NCI-H748 treated with DMSO at 0.1 percent for 48 hours (cell line): ENCODE measurements around the gene RNF145.
"Not testable (repeated sequence)": the region's sequence is repeated elsewhere in the genome, so short reads cannot be mapped to it uniquely, and the experiment has no call there.

Experiments used
- DNase-seq: peaks from one replicate; lab custom pipeline; 2025; lab: John Stamatoyannopoulos, UW

The RNF145 gene

DNA sequence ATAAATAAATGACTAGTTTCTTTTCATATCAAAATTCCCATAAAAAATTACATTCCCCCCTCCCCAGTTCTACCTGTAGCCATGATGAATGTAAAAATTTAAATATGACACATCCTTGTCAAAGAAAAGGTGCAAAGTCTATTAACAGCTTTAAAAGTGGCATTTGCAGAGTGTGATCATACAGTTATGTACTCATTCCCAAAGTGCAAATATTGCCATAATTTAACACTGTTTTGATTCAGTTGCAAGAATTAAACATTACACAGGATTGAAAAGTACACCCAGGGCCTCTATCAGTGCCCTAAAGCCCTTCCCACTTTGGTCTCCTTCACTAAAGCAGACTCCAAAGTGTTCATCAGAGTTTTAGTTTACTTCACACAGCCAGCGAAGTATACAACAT, 51.8 kb downstream of the RNF145 start:
- no peak for DNase-seq

DNA sequence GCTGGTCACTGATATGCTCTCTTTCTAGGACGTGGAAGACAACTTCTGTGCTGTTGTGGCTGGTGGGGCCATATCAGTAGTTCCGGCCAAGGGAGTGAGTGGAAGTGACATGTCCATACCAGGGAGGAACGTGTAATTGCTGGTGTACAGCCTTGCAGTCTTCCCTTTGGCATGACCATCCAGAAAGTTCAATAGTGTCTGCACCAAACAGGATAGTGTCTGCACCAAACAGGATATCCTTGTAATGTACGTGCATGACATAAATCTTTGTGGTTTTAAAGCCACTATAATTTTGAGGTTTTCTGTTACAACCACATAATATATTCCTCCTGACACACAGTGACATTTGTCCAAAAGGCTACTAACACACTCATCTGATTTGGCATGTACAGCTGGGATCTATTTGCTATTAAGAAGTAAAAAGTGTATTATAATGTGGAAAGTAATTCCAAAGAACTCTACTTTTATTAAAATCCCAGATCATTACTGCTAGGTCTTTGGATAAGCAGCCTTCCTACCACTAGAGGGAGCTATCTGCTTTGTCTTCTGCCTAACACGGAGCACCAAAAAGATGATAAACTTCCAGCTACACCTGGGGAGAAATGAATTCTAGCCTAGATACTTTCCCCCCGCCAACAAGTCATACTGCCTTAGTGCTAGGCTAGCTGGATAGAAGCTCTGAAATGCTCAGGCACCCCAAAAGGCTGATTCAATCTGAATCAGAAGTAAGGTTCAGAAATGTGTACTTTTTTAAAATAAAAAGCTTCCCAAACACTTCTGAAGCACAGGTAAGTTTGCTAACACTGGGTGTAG, 52.7 kb downstream of the RNF145 start:
- peak; percentile 42 for DNase-seq

DNA sequence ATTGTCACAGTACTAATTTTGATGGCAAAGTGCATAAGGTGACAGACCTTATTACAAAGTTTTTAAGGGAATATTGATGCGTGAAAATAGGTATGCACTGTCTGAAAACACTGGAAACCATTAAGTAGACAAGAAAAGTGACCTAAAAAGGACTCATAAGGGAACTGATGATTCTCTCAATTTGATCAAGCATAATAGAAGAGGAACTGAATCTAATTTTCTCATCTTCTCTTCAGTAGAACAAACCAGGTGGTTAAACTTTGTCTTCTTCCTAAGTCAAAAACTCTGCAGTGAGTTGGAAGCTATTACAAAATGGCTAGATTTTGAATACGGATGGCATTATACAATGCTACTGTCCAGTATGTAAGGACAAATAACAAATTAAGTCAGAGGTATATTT, 53.4 kb downstream of the RNF145 start:
- DNase-seq: no peak

DNA sequence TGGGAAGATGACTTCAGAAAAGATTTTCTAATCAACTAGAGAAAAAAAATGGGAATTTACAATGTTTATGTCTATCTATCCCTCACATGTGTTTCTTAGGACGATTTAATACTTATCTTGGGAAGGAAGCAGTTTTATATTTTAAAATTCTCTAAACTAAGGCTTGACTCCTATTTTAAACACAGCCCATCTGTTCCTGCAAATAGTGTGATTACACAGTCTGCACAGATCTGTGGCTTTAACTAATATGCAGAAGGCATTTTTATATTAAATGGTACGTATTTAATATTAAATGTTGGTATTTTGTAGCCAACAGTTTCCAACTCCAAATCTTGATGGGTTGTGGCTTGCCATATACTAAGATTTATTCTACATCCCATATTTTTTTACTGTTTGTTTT, 56.5 kb downstream of the RNF145 start:
- no peak for DNase-seq

DNA sequence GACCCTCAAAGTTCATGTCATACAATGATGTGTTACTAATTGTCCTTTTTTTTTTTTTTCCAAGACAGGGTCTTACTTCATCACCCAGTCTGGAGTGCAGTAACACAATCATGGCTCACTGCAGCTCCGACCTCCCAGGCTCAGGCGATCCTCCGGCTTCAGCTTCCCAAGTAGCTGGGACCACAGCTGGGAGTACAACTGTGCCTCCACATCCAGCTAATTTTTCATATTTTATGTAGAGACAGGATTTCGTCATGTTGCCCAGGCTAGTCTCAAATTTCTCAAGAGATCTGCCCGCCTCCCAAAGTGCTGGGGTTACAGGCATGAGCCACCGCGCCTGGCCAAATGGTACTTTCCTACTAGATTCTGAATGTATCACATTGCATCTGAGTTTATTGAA, 60.3 kb downstream of the RNF145 start:
- no peak for DNase-seq

DNA sequence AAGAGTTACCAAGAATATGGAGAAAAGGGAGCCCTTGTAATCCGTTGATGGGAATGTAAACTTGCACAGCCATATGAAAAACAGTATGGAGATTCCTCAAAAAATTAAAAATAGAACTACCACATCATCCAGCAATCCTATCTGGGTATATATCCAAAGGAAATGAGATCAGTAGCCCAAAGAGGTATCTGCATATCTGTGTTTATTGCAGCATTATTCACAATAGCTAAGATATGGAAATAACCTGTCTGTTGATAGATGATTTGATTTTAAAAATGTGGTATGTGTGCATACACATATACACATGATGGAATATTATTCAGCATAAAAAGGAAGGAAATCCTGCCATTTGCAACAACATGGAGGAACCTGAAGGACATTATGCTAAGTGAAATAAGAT, 61.4 kb downstream of the RNF145 start:
- no peak for DNase-seq

DNA sequence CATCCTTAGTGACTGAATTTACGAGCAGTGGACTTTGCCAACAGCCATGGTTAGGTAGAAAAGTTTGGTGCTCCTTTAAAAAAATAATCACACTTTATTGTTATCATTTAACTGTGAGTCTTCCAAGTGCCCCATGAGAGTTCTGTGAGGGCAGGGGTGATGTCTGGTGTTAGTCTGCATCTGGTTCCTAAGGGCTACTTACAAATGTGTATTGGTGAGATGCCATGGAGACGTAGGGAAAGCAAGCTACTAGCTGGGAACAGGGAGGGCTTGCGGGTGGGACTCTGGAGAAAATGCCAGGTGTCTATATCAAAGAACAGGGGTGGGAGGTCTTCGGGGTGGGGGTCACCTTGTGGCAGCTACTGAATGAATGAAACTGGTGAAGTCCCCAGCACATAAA, 62.5 kb downstream of the RNF145 start:
- DNase-seq: no peak

DNA sequence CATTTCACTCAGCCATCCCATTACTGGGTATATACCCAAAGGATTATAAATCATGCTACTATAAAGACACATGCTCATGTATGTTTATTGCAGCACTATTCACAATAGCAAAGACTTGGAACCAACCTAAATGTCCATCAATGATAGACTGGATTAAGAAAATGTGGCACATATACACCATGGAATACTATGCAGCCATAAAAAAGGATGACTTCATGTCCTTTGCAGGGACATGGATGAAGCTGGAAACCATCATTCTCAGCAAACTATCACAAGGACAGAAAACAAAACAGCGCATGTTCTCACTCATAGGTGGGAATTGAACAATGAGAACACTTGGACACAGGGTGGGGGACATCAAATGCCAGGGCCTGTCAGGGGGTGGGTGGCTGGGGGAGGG, 64.2 kb downstream of the RNF145 start:
- not testable (repeated sequence) for DNase-seq

DNA sequence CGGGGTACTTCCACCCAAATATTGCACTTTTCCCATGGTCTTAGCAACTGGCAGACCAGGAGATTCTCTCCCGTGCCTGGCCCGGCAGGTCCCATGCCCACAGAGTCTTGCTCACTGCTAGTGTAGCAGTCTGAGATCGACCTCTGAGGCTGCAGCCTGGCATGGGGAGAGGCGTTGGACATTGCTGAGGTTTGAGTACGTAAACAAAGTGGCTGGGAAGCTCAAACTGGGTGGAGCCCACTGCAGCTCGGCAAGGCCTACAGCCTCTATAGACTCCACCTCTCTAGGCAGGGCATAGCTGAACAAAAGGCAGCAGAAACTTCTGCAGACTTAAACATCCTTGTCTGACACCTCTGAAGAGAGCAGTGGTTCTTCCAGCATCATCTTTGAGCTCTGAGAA, 69.6 kb downstream of the RNF145 start:
- no peak for DNase-seq

DNA sequence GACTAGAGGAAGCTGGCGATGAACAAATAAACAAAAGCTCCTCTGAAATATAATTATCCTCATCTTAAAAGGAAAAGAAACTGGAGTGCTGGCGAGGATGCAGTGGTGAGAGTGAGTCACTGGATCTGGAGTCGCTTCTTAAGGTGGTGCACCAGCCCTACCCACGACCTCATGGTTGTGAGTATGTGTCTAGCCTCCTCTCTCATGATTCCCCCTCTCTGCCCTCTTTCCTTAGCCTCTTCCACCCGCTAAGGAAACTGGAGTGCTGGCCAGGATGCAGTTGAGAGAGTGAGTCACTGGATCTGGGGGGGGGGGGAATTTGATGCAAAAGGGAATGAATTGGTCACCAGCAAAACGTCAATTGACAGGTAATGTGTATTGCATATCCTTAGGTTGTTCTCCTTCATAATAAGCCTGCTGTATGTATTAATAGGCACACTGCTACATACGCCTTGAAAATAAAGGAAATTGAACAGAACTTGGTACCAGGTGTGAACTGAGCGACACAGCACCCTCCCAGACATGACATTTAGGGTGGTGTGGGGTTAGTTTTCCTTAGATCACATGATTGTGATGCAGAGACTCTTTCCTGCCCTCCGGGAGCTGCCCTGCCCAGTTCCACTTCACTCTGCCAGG, 73.3 kb downstream of the RNF145 start:
- no peak for DNase-seq

DNA sequence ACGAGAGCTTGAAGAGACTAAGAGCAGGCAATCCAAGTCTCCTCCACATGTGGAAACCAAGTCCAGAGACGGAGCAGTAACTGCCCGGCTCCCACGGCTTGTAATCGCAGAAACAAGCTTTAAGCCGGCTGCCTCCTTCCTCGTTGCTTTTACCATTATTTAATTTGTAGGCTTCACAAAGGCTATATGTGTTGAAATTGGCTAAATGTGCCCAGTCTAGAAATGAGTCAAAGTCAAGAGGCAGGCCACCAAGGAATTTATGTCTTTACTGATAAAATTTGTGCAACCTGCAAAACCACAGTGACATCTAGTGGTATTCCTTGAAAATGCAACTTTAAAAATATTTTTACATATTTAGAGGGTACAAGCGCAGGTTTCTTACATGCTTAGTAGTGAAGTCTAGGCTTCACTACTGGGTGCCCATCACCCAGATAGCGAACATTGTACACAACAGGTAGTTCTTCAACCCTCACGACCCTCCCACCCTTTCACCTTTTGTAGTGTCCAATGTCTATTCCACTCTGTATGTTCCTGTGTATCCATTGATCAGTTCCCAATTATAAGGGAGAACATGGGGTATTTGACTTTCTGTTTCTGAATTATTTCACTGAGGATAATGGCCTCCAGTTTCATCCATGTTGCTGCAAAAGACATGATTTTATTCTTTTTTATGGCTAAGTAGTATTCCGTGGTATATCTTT, 76.2 kb downstream of the RNF145 start:
- peak; percentile 45 for DNase-seq

DNA sequence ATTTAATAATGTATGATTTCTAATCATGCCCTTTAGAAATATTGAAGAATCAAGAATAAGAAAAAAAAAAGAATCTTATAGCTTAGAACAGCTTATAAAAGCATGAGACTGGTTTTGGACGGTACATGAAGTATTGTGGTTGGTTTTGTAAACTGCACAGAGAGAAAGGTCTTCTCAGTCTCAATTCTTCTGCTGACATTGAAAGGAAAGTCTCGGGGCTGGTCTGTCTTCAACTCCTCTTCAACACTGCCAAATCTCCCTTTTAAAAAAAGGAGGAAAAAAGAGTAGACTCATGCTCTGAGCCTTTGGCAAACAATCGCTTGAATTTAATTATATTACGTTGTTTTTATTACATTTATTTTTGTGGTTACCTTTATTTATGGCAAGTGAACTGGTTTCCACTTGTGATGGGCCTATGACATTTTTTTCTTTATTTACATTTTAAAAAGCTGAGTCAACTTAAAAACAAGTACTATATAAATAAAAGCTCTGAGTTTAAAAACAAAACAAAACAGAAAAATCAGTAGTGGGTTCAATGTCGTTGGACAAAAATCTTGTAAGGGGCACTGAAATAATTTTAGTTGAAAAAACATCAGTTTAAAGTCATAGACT, 76.8 kb downstream of the RNF145 start:
- no peak for DNase-seq

DNA sequence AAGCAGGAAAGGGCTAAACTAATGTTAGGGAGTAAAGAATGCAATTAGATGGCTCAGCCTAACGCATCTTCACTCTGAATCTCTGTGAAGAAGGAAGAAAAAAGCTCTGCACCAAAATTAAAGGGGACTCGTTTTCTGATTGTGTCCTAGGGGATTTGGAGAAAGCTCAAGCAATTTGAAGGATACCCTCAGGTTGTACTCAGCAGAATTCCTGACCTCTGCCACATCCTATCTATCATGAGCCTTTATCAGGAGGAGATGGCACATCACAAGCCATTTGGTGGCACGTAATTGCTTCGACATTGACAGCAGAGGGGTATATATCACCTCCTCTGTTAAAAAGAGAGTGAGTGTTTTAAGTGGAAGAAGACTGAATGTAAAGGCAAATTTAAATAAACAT, 77.4 kb downstream of the RNF145 start:
- no peak for DNase-seq

DNA sequence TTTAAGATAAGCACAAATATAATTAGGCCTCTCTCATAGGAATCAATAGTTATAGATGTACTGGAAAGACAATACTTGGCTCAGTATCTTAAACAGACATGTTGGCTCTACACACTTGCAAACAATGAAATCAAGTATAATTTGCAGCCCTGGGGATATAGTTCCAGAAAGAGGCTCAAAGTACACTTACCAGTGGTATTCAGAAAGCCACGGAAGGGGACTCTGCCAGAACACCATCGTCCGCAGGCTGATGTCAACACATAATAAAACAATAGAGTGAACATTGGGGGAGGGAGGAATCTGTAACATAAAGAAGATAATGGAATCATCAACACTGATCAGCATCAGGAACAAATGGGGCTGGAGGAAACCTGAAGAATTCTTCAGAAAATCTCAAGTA, 78.5 kb downstream of the RNF145 start:
- no peak for DNase-seq

DNA sequence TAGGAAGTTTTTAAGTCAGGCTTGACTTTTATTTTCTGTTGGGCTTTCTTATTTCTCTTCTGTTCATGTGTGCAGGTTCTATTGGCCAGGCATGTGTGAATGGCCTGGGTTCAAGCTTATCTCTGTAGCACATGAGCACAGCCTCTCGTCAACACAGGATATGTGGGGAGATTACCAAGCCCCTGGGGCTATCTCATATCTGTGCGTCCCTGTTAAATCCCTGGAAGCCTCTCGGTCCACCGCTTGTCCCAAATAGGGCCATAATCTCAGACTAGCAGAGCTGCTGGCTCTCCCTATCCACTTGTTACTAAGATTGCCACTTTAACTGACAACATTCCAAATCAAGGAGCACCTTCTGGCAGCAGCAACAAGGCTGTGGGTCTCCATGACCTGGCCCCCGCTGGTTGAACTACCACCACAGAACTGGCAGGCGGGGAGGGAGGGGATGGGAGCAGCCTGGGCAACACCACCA, 81.2 kb downstream of the RNF145 start:
- no peak for DNase-seq

DNA sequence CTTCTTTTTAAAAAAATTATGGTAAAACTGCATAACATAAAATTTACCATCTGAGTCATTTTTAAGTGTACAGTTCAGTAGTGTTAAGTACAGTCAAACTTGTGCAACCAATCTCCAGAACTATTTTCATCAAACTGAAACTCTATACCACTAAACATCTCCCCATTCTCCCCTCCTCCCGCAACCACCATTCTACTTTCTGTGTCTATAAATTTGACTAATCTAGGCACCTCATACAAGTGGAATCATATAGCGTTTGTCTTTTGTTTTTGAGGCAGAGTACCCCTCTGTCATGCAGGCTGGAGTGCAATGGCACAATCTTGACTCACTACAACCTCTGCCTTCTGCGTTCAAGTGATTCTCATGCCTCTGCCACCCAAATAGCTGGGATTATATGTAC, 85.7 kb downstream of the RNF145 start:
- DNase-seq: no peak

DNA sequence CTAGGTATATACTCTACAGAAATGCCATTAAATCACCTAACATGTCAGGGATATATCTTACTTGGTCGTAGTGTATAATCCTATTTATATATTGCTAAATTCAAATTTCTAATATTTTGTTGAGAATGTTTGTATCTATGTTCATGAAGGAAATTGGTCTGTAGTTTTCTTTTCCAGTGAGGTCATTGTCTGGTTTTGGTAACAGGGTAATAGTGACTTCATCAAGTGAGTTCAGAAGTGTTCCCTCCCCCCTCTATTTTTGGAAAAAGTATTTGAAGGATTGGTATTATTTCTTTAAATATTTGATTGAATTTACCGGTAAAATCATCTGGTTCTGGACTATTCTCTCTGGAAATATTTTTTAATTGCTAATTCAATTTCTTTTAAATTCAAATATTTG, 86.2 kb downstream of the RNF145 start:
- no peak for DNase-seq

DNA sequence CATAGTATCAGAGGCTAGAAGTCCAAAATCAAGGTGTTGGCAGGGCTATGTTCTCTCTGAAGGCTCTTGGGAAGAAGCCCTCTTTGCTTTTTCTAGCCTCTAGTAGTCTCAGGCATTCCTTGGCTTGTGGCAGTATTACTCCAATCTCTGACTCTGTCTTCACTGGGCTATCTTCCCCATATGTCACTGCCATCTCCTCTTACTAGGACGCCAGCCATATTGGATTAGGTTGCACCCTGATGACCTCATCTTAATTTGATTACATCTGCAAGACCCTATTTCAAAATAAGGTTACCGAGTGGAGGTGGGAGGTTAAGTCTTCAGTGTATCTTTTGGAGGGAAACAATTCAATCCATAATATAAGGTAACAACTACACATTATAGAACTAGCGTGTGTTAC, 88.3 kb downstream of the RNF145 start:
- no peak for DNase-seq

DNA sequence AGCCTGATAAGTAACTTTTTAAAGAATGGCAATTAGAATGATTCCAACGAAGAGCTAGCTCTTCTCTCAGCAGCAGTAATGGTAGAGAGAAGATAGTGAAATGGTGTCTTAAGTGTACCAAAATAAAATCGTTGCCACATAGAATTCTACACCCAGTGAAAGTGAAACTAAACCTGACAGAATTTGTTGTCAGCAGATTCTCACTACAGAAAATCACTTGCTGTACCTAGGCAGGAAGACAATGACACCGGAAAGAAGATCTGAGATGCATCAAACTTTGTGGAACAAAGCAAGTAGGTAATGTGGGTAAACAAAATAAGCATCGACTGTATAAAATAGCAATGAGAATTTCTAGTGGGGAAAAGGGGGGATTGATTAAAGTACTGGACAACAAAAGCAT, 88.9 kb downstream of the RNF145 start:
- DNase-seq: no peak

DNA sequence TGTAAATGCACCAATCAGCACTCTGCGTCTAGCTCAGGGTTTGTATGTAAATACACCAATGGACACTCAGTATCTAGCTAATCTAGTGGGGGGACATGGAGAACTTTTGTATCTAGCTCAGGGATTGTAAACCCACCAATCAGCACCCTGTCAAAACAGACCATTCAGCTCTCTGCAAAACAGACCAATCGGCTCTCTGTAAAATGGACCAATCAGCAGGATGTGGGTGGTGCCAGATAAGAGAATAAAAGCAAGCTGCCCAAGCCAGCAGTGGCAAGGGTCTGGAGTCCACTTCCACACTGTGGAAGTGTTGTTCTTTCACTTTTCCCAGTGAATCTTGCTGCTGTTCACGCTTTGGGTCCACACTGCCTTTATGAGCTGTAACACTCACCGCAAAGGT, 89.5 kb downstream of the RNF145 start:
- not testable (repeated sequence) for DNase-seq

DNA sequence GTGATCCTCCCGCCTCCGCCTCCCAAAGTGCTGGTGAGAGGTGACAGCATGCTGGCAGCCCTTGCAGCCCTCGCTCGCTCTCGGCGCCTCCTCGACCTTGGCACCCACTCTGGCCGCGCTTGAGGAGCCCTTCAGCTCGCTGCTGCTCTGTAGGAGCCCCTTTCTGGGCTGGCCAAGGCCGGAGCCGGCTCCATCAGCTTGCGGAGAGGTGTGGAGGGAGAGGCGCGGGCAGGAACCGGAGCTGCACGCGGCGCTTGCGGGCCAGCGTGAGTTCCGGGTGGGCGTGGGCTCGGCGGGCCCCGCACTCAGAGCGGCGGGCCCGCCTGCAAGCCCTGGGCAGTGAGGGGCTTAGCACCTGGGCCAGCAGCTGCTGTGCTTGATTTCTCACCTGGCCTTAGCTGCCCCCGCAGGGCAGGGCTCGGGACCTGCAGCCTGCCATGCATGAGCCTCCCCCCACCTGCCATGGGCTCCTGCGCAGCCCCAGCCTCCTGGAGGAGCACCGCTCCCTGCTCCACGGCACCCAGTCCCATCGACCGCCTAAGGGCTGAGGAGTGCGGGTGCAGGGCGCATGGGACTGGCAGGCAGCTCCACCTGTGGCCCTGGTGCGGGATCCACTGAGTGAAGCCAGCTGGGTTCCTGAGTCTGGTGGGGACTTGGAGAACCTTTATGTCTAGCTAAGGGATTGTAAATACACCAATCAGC, 90.2 kb downstream of the RNF145 start:
- DNase-seq: not testable (repeated sequence)

DNA sequence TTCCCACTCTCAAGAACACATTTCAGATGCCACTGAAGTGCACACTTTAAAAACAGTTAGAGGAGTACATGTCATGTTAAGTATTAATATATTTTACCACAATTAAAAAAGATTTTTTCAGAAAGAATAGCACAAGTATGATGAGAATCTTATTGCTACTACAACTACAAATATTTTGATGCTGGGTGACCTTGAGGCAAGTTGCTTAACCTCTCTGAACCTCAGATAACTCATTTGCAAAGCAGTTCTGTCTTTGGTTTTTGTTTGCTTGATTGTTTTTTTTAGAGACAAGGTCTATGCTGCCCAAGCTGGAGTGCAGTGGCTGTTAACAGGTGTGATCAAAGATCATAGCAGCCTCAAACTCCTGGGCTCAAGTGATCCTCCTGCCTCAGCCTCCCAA, 95.9 kb downstream of the RNF145 start:
- DNase-seq: no peak
